GM20000 (cell line): ENCODE results near the gene TAPBPL.

Experiments
- DNase-seq: peaks from one replicate; pipeline ENCODE4 v3.0.0; 2012; ENCODE audit warnings: low spot score
- TF ChIP-seq, protein P1 (sequence below): IDR thresholded peaks from 2 replicates; pipeline ENCODE4 v1.5.1; 2012; ENCODE audit warnings: mild to moderate bottlenecking, control low read depth; ENCODE audit errors: extremely low read depth, missing control alignments

Gene TAPBPL

DNA sequence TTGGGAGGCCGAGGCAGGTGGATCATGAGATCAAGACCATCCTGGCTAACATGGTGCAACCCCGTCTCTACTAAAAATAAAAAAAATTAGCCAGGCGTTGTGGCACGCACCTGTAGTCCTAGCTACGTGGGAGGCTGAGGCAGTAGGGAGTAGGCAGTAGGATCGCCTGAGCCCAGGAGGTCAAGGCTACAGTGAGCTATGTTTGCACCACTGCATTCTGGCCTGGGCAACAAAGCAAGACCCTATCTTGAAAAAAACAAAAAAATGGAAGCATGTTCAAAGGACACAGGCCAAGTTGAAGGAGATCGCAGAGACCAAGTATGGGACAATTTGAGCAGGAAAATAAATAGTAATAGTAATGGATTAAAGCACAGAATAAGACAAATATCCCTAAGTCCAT is 56.2 kb downstream of the TAPBPL start:
- DNase-seq = no peak
- TF ChIP-seq, protein P1, sequence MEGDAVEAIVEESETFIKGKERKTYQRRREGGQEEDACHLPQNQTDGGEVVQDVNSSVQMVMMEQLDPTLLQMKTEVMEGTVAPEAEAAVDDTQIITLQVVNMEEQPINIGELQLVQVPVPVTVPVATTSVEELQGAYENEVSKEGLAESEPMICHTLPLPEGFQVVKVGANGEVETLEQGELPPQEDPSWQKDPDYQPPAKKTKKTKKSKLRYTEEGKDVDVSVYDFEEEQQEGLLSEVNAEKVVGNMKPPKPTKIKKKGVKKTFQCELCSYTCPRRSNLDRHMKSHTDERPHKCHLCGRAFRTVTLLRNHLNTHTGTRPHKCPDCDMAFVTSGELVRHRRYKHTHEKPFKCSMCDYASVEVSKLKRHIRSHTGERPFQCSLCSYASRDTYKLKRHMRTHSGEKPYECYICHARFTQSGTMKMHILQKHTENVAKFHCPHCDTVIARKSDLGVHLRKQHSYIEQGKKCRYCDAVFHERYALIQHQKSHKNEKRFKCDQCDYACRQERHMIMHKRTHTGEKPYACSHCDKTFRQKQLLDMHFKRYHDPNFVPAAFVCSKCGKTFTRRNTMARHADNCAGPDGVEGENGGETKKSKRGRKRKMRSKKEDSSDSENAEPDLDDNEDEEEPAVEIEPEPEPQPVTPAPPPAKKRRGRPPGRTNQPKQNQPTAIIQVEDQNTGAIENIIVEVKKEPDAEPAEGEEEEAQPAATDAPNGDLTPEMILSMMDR = no peak
